Effector memory CD4-positive, alpha-beta T cell (primary cell): ENCODE results near the gene SPNS2.

Experiments
- DNase-seq, 3 donors: peaks; one replicate each; pipeline ENCODE4 v3.0.0-alpha.2; 2020
- H3K27ac ChIP-seq: 2 replicates; pipeline ENCODE4 v1.7.0; 2013; ENCODE audit warnings: mild to moderate bottlenecking, low read length, moderate library complexity; ENCODE audit not compliant: insufficient read depth, poor library complexity, severe bottlenecking
- H3K27me3 ChIP-seq: replicated peaks from 2 replicates; pipeline ENCODE4 v1.7.0; 2013; ENCODE audit warnings: mild to moderate bottlenecking, low read length; ENCODE audit not compliant: insufficient read depth, control insufficient read depth, poor library complexity, severe bottlenecking
- H3K36me3 ChIP-seq: 2 replicates; pipeline ENCODE4 v1.7.0; 2013; ENCODE audit warnings: mild to moderate bottlenecking, low read length, moderate library complexity; ENCODE audit not compliant: control insufficient read depth, insufficient read depth
- H3K4me1 ChIP-seq: 2 replicates; pipeline ENCODE4 v1.7.0; 2013; ENCODE audit warnings: low read length, mild to moderate bottlenecking; ENCODE audit not compliant: control insufficient read depth, insufficient read depth, poor library complexity, severe bottlenecking
- H3K4me3 ChIP-seq: 2 replicates; pipeline ENCODE4 v1.7.0; 2013; ENCODE audit warnings: low read length, low read depth, mild to moderate bottlenecking; ENCODE audit not compliant: insufficient read depth, poor library complexity, severe bottlenecking
- H3K9me3 ChIP-seq: 2 replicates; pipeline ENCODE4 v1.7.0; 2013; ENCODE audit warnings: mild to moderate bottlenecking, low read length, moderate library complexity; ENCODE audit not compliant: control insufficient read depth

The SPNS2 gene

DNA sequence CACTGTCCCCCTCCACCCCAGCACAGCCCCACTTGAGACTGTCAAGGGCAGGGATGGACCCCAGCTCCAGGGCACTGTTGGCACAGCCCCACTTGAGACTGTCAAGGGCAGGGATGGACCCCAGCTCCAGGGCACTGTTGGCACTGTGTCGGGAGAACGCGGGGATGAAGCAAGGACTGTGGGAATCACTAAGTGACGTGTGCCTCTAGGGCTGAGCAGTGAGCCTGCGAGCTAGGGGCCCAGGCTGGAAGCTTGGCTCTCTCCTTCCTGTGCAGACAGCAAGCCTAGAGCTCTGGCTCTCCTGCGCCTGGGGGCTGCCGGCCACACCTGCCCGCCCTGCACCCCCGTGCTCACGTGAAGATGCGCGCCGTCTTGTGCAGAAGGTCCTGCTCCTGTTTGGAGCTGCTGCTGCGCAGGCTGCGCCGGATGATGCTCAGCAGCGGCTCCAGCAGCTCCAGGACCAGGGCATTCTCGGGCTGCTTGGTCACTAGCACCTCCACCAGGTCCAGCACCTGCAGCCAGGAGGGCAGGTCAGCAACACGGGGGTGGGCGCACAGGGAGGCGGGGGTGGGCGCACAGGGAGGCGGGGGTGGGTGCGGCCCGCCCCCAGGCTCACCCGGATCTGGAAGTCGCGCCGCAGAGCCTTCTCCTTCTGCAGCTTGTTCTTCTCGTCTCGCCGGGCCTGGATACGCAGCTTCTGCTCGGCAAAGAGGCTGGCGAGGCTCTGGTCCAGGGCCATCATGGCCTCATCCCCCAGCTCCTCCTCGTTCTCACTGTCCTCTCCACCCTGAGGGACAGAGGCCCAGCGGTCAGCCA is 45.7 kb downstream of the SPNS2 start:
- Histone ChIP-seq H3K36me3 (peaks cover 92% of the 10 kb centered on the region), H3K9me3 (no peaks in the 10 kb centered on the region), H3K4me1 (no peaks in the 10 kb centered on the region), H3K27me3 (no peaks in the 10 kb centered on the region), H3K27ac (no peak overlapping the region), H3K4me3 (no peak overlapping the region)
- no peak for DNase-seq

DNA sequence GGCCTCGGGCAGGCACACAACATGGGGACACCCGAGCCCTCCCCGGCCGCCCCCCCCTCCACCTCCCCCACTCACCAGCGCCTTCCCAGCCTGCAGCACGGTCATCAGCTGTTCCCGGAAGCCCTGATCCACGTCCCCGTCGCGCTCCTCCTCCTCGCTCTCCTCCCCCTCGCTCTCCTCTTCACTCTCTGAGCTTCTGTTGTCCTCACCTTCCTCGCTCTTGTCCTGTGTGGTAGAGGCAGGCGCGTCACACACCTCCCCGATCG is 46.2 kb downstream of the SPNS2 start:
- H3K36me3 ChIP-seq = peaks cover 92% of the 10 kb centered on the region
- no peaks in the 10 kb centered on the region for H3K27me3 ChIP-seq
- no peaks in the 10 kb centered on the region for H3K9me3 ChIP-seq
- DNase-seq = no peak
- H3K4me3 ChIP-seq = no peak overlapping the region
- H3K4me1 ChIP-seq = no peaks in the 10 kb centered on the region
- no peak overlapping the region for H3K27ac ChIP-seq

DNA sequence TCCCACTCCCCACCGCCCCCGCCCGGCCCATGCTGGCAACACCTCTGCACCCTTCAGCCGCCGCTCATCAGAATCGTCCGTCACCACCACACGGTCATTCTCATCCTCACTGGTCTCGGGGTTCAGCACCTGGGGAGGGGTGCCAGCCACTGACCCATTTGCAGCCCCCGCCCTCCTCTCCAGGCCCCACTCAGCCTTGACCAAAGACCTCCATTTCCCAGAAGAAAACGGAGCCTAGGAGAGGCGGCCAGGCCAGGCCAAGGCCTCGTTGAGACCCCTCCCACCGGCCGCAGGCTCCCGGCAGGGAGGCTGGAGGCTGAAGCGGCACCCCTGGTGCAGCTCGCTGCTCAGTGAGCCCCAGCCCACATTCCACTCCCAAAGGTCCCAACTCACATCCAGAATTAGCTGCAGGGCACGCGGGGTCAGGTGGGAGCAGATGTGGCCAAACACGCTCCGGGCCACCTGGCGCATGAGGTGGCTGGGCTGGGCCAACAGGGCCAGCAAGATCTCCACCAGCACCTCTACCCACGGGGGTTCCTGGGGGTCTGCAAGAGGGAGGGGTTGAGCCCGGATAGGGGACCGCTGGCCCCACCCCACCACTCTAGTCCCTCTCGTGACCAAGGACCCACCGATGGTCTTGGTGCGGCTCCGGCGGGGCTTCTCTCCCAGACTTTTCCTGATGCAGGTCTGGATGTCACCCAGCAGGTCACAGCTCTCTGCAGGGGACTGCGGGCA is 46.7 kb downstream of the SPNS2 start:
- Histone ChIP-seq H3K27ac (no peak overlapping the region), H3K4me1 (no peaks in the 10 kb centered on the region), H3K36me3 (peaks cover 92% of the 10 kb centered on the region), H3K9me3 (no peaks in the 10 kb centered on the region), H3K4me3 (no peak overlapping the region), H3K27me3 (no peaks in the 10 kb centered on the region)
- no peak for DNase-seq

DNA sequence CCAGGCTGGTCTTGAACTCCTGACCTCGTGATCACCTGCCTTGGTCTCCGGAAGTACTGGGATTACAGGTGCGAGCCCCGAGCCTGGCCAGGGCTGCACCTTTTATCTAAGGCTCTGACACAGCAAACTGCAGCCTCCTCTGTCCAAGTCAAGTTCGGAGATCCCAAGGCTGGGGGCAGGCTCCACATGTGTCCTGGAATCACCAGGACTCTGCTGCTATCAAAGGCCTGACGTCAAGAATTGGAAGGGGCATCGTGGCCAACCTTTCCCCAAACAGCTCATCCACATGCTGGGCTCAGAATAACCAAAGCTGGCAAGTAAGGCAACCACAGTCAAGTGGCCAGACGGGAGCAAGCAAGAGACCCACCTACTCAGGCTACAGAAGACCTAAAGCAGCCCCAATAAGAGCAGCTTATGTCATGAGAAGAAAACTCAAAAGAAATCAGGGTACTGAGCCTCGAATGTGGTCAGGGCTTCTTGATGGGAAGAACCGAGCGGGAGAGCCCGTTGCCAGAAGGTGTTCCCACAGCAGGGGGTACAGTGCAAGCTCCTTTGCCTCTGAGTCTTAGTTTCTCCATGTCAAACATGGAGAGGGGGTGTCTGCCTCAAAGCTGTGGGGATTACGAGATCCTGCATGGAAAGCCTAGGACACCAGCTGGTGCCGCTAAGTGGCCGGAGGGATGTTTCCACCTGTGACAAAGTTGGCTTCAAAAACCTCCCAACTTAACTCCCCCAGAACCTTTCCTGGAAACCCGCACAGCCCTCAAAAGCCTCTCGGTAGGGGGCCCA is 48.6 kb downstream of the SPNS2 start:
- DNase-seq = no peak
- no peak overlapping the region for H3K27ac ChIP-seq
- H3K36me3 ChIP-seq = peaks cover 91% of the 10 kb centered on the region
- no peaks in the 10 kb centered on the region for H3K27me3 ChIP-seq
- no peaks in the 10 kb centered on the region for H3K4me1 ChIP-seq
- H3K9me3 ChIP-seq = no peaks in the 10 kb centered on the region
- H3K4me3 ChIP-seq = no peak overlapping the region

DNA sequence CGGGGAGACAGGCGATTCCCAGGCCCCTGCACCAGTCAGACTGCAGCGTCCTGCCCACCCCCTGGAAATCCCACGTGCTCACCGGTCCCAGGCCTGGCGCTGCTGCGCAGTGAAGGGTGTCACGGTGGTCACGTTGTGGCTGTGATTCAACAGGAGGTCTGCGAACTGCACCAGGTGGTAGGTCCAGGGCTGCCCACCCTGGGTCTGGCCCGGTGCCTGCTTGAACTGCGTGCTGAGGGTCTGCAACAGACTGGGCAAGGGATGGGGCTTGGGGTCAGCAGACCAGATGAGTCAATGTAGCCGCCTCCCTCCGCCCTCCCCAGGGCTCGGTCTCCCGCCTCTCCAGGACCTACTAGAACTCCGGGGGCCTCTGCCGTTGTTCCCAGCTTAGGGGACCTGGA is 49.4 kb downstream of the SPNS2 start:
- no peak overlapping the region for H3K27ac ChIP-seq
- H3K4me1 ChIP-seq = no peaks in the 10 kb centered on the region
- H3K4me3 ChIP-seq = no peak overlapping the region
- DNase-seq = no peak
- peaks cover 90% of the 10 kb centered on the region for H3K36me3 ChIP-seq
- H3K27me3 ChIP-seq = no peaks in the 10 kb centered on the region
- H3K9me3 ChIP-seq = no peaks in the 10 kb centered on the region

DNA sequence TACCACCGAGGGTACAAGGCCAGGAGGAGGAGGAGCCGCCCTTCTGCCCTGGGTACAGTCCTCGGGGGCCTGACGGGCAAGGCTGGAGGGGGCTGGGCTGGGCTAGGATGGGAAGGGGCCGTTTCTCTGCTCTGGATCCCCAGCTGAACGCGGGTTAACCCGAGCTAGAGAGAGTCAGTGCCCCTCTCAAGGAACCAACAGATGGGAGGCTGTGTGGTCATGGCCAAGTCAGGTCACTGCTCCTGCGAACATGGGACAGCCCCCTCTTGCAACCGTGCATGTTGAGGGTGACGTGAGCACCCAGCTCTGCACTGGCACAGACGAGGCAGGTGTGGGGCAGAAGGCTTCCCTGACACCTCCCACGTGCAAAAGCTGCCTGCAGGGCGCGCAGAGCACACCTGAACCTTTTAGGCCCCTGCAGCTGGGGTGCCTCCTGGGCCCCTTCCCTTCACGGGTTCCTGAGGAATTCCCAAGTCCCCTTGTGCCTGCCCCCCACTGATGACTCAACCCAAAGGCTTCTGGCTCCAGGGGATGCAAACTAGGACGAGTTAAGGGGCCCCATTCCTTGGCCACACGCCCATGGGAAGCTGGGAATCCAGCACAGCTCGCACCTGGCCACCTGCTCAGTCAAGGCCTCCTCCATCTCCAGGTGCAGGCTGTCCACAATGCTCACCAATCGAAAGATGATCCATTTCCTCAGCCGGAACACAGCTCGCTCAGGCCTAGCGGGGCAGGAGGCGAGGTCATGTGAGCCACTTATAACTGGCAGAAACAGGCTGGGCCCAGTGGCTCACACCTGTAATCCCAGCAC is 50.2 kb downstream of the SPNS2 start:
- Histone ChIP-seq H3K27me3 (no peaks in the 10 kb centered on the region), H3K27ac (no peak overlapping the region)

DNA sequence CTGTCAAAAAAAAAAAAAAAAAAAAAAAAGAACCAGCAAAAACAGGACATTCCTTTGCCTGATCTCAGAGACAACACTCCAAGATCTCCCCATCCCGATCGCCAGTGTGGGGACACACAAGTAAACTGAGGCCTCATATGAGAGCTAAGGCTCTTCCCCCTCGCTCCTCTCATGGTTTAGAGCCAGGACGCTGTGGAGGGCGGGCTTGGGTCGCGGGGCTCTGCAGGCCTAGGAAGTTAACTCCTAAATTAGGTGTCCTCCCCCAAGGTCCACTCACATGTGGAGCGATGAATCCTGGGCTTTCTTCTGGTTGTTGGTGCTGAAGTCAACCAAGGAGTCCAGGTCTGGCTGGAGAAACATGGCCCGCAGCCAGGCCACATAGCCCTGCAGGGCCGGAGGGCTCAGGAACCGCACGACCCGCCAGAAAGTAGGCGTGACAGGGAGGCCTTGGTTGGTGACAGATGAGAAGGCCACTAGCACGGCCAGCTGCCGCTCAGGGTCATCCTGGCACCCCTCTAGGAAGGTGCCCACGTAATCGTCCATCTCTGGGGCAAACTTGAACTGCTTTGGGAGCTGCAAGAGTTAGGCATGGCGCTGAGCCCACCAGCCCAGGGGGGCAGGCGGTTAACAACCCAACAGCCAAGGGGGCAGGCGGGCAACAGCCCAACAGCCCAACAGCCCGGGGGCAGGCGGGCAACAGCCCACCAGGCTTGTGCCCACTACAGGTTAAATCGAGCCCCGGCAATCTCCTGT is 51.3 kb downstream of the SPNS2 start:
- peaks cover 81% of the 10 kb centered on the region for H3K36me3 ChIP-seq
- H3K27me3 ChIP-seq = no peaks in the 10 kb centered on the region
- no peak overlapping the region for H3K27ac ChIP-seq
- no peak for DNase-seq
- no peak overlapping the region for H3K4me3 ChIP-seq
- no peaks in the 10 kb centered on the region for H3K9me3 ChIP-seq
- H3K4me1 ChIP-seq = peaks cover 10% of the 10 kb centered on the region

More for the DNA sequence above, 50.2 kb downstream of the SPNS2 start:
- peaks cover 86% of the 10 kb centered on the region for H3K36me3 ChIP-seq
- DNase-seq = no peak
- no peaks in the 10 kb centered on the region for H3K9me3 ChIP-seq
- no peak overlapping the region for H3K4me3 ChIP-seq
- H3K4me1 ChIP-seq = peaks cover 4% of the 10 kb centered on the region

DNA sequence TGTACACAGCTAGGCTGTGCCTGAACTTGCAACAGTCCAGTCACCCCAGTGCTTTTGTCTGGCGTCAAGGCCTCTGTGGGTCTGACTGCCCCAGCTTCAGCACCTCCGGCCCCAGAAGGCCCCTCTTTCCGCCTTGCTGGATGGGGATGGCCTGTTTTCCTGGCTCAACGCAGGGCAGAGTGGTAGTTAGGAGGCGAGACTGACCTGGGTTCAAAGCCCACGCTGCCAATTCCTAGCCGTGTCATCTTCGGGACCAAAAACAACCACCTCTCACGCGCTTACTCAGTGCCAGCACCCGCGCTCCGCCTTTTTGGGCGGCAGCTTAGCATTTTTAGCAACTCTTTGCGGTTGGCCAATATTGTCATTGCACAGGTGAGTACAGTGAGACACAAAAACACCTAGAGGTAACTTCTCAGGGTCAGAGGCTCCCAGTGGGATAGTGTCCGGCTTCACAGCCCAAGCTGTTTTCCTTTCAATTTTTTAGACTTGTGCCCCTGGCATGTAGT is 51.9 kb downstream of the SPNS2 start:
- Histone ChIP-seq H3K4me3 (no peak overlapping the region), H3K27me3 (no peaks in the 10 kb centered on the region), H3K4me1 (peaks cover 10% of the 10 kb centered on the region), H3K36me3 (peaks cover 74% of the 10 kb centered on the region), H3K9me3 (no peaks in the 10 kb centered on the region), H3K27ac (no peak overlapping the region)
- DNase-seq = no peak

DNA sequence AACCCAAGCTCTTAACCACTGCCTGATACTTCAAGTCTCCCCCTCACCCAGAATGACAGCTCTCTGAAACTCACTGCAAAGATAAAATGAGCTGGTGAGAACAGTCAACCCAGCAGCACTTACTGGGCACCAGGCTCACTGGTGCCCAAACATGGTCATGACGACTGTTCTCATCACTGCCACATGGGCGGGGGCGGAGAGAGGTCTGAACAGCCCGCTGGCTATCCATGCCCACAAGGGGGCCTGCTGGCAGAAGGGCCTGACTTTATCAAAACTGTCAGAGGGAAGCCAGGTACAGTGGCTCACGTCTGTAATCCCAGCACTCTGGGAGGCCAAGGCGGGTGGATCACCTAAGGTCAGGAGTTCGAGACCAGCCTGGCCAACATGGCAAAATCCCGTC is 52.5 kb downstream of the SPNS2 start:
- Histone ChIP-seq H3K27ac (no peak overlapping the region), H3K36me3 (peaks cover 71% of the 10 kb centered on the region), H3K27me3 (no peaks in the 10 kb centered on the region), H3K9me3 (no peaks in the 10 kb centered on the region), H3K4me1 (peaks cover 15% of the 10 kb centered on the region), H3K4me3 (no peak overlapping the region)
- DNase-seq = no peak
